Endothelial cell of umbilical vein (primary cell): ENCODE results near the gene HCST.

Source experiments
- EZH2 ChIP-seq: IDR thresholded peaks from 2 replicates; pipeline ENCODE4 v1.6.1; 2012; ENCODE audit warnings: borderline replicate concordance, low read depth, mild to moderate bottlenecking, moderate library complexity, low read length, inconsistent platforms; ENCODE audit not compliant: severe bottlenecking
- FOS ChIP-seq: IDR thresholded peaks from 2 replicates; pipeline ENCODE4 v1.6.1; 2011; ENCODE audit warnings: mild to moderate bottlenecking, low read length, moderate library complexity, borderline replicate concordance; ENCODE audit not compliant: insufficient read depth
- POLR2A ChIP-seq: IDR thresholded peaks from 2 replicates; pipeline ENCODE4 v1.6.1; 2012; ENCODE audit warnings: low read depth, mild to moderate bottlenecking, control low read depth, low read length
- POLR2AphosphoS5 ChIP-seq: IDR thresholded peaks from 2 replicates; pipeline ENCODE4 v1.6.1; 2012; ENCODE audit warnings: low read depth, mild to moderate bottlenecking, control low read depth, low read length, moderate library complexity; ENCODE audit not compliant: insufficient read depth
- TF ChIP-seq, protein P1 (sequence below), 2 donors: IDR thresholded peaks; 1 replicate in 1 of 2; 2 replicates in 1 of 2; pipeline ENCODE4 v1.5.1; 2011; ENCODE audit warnings: low read length in 2 of 2, mild to moderate bottlenecking in 2 of 2, moderate library complexity in 2 of 2, control low read depth in 1 of 2, inconsistent platforms in 1 of 2, low read depth in 1 of 2; ENCODE audit not compliant: insufficient read depth in 1 of 2; ENCODE audit errors: extremely low read depth in 1 of 2

DNA sequence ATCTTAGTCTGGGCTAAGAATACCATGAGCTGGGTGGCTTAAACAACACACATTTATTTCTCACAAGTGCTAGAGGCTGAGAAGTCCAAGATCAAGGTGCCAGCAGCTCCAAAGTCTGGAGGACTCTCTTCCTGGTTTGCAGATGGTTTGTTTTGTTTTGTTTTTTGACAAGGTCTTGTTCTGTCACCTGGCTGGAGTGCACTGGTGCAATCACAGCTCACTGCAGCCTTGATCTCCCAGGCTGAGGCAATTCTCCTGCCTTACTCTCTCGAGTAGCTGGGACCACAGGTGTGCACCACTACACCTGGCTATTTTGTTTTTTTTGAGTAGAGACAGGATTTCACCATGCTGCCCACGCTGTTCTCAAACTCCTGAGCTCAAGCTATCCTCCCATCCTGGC is 18.4 kb upstream of the HCST start:
- TF ChIP-seq, protein P1, sequence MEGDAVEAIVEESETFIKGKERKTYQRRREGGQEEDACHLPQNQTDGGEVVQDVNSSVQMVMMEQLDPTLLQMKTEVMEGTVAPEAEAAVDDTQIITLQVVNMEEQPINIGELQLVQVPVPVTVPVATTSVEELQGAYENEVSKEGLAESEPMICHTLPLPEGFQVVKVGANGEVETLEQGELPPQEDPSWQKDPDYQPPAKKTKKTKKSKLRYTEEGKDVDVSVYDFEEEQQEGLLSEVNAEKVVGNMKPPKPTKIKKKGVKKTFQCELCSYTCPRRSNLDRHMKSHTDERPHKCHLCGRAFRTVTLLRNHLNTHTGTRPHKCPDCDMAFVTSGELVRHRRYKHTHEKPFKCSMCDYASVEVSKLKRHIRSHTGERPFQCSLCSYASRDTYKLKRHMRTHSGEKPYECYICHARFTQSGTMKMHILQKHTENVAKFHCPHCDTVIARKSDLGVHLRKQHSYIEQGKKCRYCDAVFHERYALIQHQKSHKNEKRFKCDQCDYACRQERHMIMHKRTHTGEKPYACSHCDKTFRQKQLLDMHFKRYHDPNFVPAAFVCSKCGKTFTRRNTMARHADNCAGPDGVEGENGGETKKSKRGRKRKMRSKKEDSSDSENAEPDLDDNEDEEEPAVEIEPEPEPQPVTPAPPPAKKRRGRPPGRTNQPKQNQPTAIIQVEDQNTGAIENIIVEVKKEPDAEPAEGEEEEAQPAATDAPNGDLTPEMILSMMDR (IDR thresholded peaks at IDR 0.05; ENCODE audit: extremely low read depth in 1 of 2, insufficient read depth in 1 of 2, low read depth in 1 of 2, low read length in 2 of 2), result no peak
- no peak for TF ChIP-seq EZH2
- TF ChIP-seq POLR2A, result no peak
- no peak for TF ChIP-seq FOS
- no peak for TF ChIP-seq POLR2AphosphoS5
